ENCODE data around the gene PRKCI.
"Not testable (repeated sequence)": the region's sequence is repeated elsewhere in the genome, so short reads cannot be mapped to it uniquely, and the experiment has no call there.

Gene PRKCI

DNA sequence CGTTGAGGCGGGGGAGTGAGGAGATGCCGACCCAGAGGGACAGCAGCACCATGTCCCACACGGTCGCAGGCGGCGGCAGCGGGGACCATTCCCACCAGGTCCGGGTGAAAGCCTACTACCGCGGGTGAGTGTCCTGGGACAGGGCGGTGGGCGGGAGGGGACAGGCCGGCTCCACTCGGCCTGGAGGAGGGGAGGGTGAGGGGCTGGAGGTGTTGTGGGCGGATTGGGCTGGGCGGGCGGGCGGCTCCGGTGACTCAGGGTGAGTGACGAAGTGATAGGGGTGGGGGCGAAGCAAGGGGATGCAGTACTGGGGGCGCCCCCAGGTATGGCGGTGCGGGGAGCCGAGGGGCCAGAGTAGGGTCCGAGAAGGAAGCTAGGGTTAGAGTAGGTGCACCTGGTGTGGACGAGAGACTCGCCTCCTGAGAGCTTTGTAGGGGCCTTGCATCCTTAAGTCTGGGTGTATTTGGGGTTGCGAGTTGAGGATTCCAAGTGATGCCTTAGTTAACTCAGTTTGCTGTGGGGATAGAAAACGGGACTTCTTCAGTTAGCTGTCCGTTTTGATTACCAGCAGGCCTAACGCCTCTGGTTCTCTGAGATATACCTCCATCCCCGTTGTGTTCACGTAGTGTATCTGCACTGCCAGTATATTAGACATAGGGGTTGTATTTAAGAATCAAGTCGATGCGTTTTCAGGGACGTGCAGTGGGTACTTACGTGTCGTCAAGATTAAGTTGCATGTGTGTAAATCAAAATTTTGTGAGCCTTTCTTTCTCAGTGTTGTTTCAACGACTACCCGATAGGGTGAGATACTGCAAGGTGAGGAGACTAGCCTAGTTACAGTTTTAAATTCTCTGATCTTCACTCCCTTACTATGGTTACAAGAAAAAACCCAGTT, 670 bp downstream of the PRKCI start:
- peak; percentile 42 for DNase-seq (ENCODE audit: low spot score)

GRCh38 chr3:170225166-170225565, 2.9 kb downstream of the PRKCI start:
- DNase-seq (ENCODE audit: low spot score) = no peak

DNA sequence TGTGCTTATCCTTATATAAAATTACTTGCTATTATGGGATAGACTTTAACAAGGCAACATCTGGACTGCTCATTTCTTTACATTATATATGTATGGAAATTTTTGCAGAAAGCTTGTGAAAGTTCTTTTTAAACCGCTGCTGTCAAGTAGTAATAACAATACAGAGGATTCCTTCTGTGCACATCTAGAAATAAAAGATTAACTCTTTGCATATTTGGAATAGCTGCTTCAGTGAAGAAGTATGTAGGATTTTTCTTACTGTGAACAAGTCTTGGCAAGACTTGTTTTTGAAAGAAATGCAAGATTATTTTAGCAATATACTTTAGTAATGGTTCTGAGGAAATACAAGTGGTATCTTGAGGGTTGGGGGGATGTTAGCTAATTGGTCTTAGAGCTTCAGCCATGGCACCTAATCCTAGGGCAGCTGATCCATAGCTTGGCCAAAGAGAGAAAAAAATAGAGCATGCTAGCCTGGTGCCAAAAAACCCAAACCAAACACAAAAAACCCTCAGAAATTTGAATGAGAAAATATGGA, 4.3 kb downstream of the PRKCI start:
- peak; percentile 42 for DNase-seq (ENCODE audit: low spot score)

GRCh38 chr3:170228093-170228766, 6.0 kb downstream of the PRKCI start:
- peak; percentile 65 for DNase-seq (ENCODE audit: low spot score)

DNA sequence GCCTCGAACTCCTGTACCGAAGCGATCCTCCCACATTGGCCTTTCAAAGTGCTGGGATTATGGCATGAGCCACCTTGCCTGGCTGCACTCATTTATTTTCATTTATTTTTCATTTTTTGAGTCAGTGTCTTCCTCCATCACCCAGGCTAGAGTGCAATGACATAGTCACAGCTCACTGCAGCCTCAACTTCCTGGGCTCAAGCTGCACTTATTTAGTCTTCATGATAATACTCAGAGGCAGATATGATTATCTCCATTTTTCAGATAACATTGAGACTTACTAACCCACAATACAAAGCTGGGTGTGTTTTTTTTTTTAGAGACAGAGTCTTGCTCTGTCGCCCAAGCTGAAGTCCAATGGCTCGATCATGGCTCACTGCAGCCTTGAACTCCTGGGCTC, 10.0 kb downstream of the PRKCI start:
- peak; percentile 86 for DNase-seq (ENCODE audit: low spot score)

DNA sequence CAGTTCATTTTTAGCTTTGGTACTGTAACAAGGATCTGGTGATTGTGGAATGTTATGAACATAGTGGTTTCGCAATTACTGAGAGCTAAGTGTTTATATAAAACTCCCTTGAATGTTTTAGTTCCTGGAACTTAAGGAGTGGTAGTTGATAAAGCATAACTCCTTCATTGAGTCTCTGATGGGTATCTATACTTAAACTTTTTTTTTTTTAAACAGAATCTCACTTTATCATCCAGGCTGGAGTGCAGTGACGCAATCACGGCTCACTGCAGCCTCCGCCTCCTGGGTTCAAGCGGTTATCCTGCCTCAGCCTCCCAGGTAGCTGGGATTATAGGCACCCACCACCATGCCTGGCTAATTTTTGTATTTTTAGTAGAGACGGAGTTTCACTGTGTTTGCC, 11.3 kb downstream of the PRKCI start:
- no peak for DNase-seq (ENCODE audit: low spot score)

- no peak for DNase-seq (ENCODE audit: low spot score)
These were observed 17.9 kb downstream of the PRKCI start for GRCh38 chr3:170240142-170240541.

DNA sequence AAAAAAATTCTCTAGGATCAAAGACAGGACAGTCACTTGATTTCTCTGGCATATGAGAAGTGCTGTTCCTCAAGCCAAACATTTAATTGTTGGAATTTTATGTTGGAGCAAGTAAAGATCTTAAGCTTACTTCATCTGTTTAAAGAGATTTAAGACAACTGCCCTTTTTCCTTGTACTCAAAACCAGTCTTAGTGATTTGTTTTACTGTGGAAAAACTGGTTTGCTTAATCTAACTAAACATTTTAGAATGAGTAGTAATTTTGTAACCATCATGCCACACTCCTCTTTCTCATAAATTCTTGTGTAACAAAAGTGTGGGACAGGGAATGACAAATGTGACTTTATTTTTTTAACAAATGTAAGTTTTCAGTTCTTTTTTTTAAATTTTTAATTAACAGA, 18.4 kb downstream of the PRKCI start:
- no peak for DNase-seq (ENCODE audit: low spot score)

GRCh38 chr3:170244576-170244975, 22.4 kb downstream of the PRKCI start:
- DNase-seq (ENCODE audit: low spot score) = peak; percentile 24

DNA sequence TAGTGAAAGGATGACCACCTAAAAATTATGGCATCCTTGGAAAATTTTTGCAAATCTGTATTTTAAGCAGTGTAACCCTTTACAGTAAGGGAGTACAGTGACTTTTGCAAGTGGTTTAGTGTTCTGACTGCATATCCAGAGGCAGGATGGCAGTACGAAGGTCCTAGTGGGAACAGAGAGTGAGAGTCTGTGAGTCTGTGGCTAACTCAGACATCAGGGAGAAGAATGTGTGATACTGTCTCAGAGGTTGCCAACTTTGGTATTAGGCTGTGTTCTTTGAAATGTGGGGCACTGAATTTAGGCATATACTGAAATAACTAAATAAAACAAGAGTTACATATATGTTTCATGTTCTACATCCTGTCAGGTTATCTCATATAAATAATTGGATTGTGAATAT, 25.7 kb downstream of the PRKCI start:
- no peak for DNase-seq (ENCODE audit: low spot score)

GRCh38 chr3:170256597-170256996, 34.4 kb downstream of the PRKCI start:
- DNase-seq (ENCODE audit: low spot score) = no peak

DNA sequence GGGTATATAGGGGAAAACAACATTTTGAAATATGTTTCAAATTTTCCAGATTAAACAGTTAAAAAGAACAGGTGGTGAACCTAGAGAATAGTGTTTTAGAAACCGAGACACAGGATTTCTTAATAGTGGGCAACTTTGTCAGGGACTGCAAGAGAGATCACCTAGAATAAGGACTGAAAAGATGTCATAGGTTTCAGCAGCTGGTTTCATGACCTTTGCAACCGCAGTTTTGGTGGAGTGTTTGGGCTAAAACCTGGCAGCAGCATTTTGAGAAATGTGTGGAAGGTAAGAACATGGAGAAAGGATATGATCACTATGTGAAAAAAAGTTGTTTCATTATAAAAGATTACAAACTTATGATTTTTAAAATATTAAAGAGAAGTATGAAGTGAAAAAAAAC, 34.9 kb downstream of the PRKCI start:
- no peak for DNase-seq (ENCODE audit: low spot score)

DNA sequence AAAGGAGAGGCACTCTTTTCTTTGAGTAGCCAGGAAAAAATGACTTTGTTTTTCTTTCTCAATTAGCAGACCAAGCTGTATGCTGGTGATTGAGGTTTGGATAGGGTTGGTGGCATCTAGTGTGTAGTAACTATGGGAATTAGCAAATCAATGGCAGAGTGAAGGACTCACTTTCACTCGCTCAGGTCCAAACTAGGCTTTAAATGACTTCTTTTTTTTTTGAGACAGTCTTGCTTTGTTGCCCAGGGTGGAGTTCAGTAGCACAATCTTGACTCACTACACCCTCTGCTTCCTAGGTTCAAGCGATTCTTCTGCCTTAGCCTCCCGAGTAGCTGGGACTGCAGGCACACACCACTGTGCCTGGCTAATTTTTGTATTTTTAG, 35.9 kb downstream of the PRKCI start:
- no peak for DNase-seq (ENCODE audit: low spot score)

- no peak for DNase-seq (ENCODE audit: low spot score)
These were observed 37.7 kb downstream of the PRKCI start for GRCh38 chr3:170259907-170260306.

- DNase-seq (ENCODE audit: low spot score) = no peak
These were observed 45.6 kb downstream of the PRKCI start for GRCh38 chr3:170267793-170268192.

DNA sequence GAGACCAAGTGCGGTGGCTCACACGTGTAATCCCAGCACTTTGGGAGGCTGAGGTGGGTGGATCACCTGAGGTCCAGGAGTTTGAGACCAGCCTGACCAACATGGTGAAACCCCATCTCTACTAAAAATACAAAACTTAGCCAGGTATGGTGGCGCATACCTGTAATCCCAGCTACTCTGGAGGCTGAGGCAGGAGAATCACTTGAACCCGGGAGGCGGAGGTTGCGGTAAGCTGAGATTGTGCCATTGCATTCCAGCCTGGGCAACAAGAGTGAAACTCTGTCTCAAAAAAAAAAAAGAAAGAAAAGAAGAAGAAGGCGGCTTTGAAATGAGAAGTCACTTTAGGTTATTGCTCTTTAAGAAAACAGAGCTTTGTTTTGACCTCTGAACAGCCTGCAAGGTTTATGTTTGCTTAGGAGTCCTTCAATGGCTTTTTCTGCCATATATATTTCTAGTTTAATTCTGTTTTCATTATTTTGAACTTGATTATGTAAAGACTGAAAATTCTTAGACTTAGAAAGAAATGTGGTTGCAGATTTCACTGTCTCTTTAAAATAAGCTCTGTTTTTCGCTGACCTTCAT, 47.5 kb downstream of the PRKCI start:
- not testable (repeated sequence) for DNase-seq (ENCODE audit: low spot score)

DNA sequence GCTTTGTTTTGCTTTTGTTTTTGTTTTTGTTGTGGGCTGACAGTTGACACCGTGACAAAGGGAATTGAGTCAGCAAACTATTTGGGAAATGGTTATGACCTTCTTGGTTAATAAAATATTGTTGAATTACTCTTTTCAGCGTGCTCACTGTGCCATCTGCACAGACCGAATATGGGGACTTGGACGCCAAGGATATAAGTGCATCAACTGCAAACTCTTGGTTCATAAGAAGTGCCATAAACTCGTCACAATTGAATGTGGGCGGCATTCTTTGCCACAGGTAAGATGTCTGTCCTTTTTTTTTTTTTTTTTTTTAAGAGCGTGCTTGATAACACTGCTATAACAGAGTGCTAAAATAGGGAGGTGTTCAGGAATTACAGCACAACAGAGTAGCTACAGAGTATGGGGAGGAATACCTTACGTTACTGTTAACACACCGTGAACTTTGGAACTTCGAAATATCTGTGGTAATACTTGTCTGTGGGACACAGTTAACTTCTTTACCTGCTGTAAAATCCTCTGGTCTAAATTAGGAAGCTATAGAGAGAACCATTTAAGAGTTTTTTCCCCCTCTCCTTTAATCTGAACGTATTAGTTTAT, 48.2 kb downstream of the PRKCI start:
- no peak for DNase-seq (ENCODE audit: low spot score)

DNA sequence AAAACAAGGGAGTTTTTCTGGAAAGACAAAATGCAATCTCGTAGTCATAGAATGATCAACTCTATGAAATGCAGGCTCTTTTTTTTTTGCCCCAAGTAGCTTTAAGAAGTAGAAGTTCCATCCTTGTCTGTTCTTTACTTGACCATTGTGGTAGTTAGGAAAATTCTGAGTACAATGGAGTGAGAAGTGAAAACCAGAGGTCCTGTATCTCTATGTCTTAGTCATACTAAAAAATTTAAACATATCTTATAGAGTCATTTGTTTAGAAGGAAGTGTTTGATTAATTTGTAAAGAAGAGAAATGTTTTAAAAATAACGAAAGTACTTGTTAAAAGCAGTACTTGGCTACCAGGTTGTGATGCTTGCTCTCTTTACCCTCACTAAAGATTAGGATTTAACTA, 52.4 kb downstream of the PRKCI start:
- no peak for DNase-seq (ENCODE audit: low spot score)

- no peak for DNase-seq (ENCODE audit: low spot score)
These were observed 53.6 kb downstream of the PRKCI start for GRCh38 chr3:170275832-170276231.

DNA sequence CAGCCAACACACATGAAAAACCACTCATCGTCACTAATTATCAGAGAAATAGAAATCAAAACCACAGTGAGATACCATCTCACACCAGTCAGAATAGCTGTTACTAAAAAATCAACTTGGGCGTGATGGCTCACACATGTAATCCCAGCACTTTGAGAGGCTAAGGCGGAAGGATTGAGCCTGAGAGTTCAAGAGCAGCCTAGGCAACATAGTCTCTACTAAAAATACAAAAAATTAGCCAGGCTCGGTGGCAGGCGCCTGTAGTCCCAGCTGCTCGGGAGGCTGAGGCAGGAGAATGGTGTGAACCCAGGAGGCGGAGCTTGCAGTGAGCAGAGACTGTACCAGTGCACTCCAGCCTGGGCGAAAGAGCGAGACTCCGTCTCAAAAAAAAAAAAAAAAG, 55.1 kb downstream of the PRKCI start:
- DNase-seq (ENCODE audit: low spot score) = not testable (repeated sequence)

DNA sequence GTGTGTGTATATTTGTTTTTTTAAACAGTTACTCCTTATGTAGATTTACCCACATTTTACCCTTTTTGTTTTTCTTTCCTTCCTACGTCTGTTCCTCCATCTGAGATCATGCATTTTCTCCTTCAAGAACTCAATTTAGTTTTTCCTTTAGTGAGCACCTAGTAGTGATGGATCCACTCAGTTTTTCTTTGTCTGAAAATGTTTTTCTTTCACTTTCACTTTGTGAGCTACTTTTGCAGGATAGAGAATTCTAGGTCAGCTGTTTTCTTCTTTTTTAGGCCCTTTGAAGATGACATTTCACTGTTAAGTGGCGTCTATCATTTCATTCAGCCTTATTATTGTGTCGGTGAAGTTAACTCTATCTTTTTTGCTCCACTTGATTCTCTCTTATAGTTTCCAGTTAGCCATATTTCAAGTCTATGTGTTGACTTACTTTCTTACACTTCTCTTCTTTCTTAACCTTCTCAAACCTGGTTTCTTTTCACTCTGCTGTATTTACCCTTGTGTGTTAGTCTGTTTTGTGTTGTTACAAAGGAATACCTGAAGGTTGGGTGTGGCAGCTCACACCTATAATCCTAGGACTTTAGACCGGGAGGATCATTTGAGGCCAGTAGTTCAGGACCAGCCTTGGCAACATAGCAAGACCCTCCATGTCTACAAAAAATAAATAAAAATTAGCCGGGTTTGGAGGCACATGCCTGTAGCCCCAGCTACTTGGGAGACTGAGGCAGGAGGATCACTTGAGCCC, 55.8 kb downstream of the PRKCI start:
- no peak for DNase-seq (ENCODE audit: low spot score)

- DNase-seq (ENCODE audit: low spot score) = no peak
These were observed 56.4 kb downstream of the PRKCI start for GRCh38 chr3:170278627-170279026.
